Lung (tissue), 12 donors: ENCODE results near the gene GAS6. TPM values are rescaled to one million over a fixed set of nuclear protein-coding genes. Genes with fewer than 3 reads are reported as not detected.
A peak's percentile ranks its signal among the peaks of the same experiment; 100 is the strongest.

Source experiments
- ATAC-seq: fragments of 200-7000 bp; cut with Tn5 transposase; one replicate; pipeline ENCODE4 v1.9.1; 2020; ENCODE audit warnings: moderate number of reproducible peaks; ENCODE audit not compliant: insufficient read depth, low FRiP score
- DNase-seq, 3 donors: peaks; one replicate each; pipeline ENCODE4 v3.0.0-alpha.2; 2013 to 2017
- H3K27ac ChIP-seq, 2 donors: one replicate each; pipeline ENCODE4 v1.5.1; 2013; ENCODE audit warnings: mild to moderate bottlenecking in 2 of 2, moderate library complexity in 2 of 2, control low read depth in 1 of 2, inconsistent platforms in 1 of 2, low read depth in 1 of 2, low read length in 1 of 2
- H3K27me3 ChIP-seq, 3 donors: one replicate each; pipeline ENCODE4 v1.5.1; 2013; ENCODE audit warnings: low read length in 2 of 3; ENCODE audit not compliant: control insufficient read depth in 3 of 3, insufficient read depth in 3 of 3
- H3K36me3 ChIP-seq, 4 donors: one replicate each; pipeline ENCODE4 v1.5.1; 2013; ENCODE audit warnings: low read length in 4 of 4, mild to moderate bottlenecking in 1 of 4, moderate library complexity in 1 of 4; ENCODE audit not compliant: control insufficient read depth in 4 of 4, insufficient read depth in 4 of 4
- H3K4me1 ChIP-seq, 5 donors: one replicate each; pipeline ENCODE4 v1.5.1; 2013; ENCODE audit warnings: low read length in 5 of 5, mild to moderate bottlenecking in 2 of 5, moderate library complexity in 1 of 5; ENCODE audit not compliant: control insufficient read depth in 5 of 5, insufficient read depth in 5 of 5
- H3K4me3 ChIP-seq: one replicate; pipeline ENCODE4 v1.5.1; 2013; ENCODE audit warnings: mild to moderate bottlenecking, control low read depth, moderate library complexity
- H3K9ac ChIP-seq, 2 donors: one replicate each; pipeline ENCODE4 v1.5.1; 2013; ENCODE audit warnings: low read length in 2 of 2, control low read depth in 1 of 2; ENCODE audit not compliant: insufficient read depth in 1 of 2
- H3K9me3 ChIP-seq, 4 donors: one replicate each; pipeline ENCODE4 v1.5.1; 2013; ENCODE audit warnings: low read length in 3 of 4, mild to moderate bottlenecking in 1 of 4, moderate library complexity in 1 of 4; ENCODE audit not compliant: control insufficient read depth in 4 of 4, insufficient read depth in 3 of 4
- WGBS, 2 donors: extraction: QIAGEN DNeasy Blood & Tissue Kit; methylation state at CpG; one replicate each; pipeline ENCODE4 v1.1.7; 2013; 5-methylcytosine and 5-hydroxymethylcytosine counted together
- polyA plus RNA-seq, 2 donors: library from polyadenylated mRNA; stranded (reverse); fragments of 200-250 nt; gene quantifications; one replicate each; pipeline ENCODE4 v1.2.1, GENCODE V29; 2013
- total RNA-seq, 2 donors: library from RNA; depleted of rRNA in 1 of 2; stranded (reverse); fragments of >200 nt in 1 of 2; gene quantifications; one replicate each; pipeline ENCODE4 v1.2.1, GENCODE V29; 2014 to 2021
- TF ChIP-seq, protein P1 (sequence below): IDR thresholded peaks from 2 replicates; pipeline ENCODE4 v1.5.1; 2012; ENCODE audit warnings: mild to moderate bottlenecking; ENCODE audit errors: control extremely low read depth, extremely low read depth
- donor health status: control.
- donor health status: control.
- donor health status: Bipolar disorder and iron deficiency.
- donor health status: healthy.
- donor health status: DM: yes; HTN: yes; CAD: no.

Gene GAS6
- total and polyA plus RNA-seq, 4 donors: 61.8 to 107 (median 76.1) TPM

DNA sequence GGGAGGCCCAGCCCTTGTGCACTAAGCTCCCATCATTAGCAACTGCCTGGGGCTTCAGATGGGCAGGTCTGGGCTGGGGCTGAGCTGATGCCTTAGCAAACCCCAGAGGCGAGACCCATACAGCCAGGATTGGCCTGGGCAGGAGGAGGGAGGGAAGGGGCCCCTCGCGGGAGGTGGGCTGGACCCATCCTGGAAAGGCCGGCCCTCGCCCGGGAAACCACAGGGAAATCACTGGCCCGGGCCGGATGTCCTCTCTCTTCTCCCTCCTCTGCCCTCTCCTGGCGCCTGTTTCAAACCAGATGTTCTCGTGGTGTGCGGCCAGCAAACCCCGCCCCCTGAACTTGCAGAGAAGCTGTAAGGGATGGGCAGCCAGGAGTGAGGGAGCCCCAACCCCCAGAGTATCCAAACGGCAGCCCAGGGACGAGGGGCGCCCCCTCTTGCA, 61.8 kb downstream of the GAS6 start:
- peaks cover 0 to 3% (median 0%) of the 10 kb centered on the region in 4 donors for H3K36me3 ChIP-seq
- H3K4me3 ChIP-seq: no peak overlapping the region
- H3K9ac ChIP-seq: no peak overlapping the region
- peak; percentile 92 to 94 (median 93) for DNase-seq
- no peaks in the 10 kb centered on the region for H3K9me3 ChIP-seq
- H3K27me3 ChIP-seq: no peaks in the 10 kb centered on the region
- TF ChIP-seq, protein P1, sequence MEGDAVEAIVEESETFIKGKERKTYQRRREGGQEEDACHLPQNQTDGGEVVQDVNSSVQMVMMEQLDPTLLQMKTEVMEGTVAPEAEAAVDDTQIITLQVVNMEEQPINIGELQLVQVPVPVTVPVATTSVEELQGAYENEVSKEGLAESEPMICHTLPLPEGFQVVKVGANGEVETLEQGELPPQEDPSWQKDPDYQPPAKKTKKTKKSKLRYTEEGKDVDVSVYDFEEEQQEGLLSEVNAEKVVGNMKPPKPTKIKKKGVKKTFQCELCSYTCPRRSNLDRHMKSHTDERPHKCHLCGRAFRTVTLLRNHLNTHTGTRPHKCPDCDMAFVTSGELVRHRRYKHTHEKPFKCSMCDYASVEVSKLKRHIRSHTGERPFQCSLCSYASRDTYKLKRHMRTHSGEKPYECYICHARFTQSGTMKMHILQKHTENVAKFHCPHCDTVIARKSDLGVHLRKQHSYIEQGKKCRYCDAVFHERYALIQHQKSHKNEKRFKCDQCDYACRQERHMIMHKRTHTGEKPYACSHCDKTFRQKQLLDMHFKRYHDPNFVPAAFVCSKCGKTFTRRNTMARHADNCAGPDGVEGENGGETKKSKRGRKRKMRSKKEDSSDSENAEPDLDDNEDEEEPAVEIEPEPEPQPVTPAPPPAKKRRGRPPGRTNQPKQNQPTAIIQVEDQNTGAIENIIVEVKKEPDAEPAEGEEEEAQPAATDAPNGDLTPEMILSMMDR: no peak
- H3K27ac ChIP-seq: no peak overlapping the region
- 12 to 15% methylated on average over 15 of the region's 15 CpGs for WGBS, 2 donors
- no peak for ATAC-seq
- H3K4me1 ChIP-seq: peaks cover 0 to 5% (median 4%) of the 10 kb centered on the region in 5 donors

DNA sequence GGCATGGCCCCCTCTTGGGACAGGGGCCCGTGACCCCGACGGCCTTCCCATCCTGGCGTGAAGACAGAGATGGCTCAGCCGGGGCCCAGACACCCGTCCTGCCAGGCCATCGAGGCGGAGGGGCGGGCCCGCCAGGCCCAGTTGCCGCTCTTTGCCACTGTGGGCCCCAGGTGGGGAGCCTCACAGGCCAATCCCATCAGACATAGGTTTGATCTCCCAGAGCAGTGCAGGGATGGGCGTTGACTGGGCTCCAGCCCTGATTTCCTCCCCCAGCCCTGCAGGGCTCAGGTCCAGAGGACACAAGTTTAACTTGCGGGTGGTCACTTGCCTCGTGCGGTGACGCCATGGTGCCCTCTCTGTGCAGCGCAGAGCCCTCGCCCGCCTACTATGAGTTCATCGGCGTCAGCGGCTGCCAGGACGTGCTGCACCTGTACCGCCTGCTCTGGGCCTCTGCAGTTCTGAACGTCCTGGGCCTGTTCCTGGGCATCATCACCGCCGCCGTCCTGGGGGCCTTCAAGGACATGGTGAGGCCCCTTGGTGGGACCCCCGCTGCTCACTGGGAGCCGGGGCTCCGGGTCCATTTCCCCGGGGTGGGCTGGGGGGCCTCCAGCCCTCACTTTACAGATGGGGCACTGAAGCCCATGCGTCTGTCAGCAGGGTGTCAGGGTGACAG, 62.5 kb downstream of the GAS6 start:
- Histone ChIP-seq H3K27ac (no peak overlapping the region), H3K4me3 (no peak overlapping the region), H3K36me3 (peaks cover 0 to 3% (median 0%) of the 10 kb centered on the region in 4 donors), H3K27me3 (no peaks in the 10 kb centered on the region), H3K9ac (no peak overlapping the region), H3K4me1 (peaks cover 0 to 5% (median 4%) of the 10 kb centered on the region in 5 donors), H3K9me3 (no peaks in the 10 kb centered on the region)
- WGBS, 2 donors: 89 to 93% methylated on average over 30 to 33 of the region's 33 CpGs
- DNase-seq (no peak), ATAC-seq (no peak)
- TF ChIP-seq, protein P1: no peak

DNA sequence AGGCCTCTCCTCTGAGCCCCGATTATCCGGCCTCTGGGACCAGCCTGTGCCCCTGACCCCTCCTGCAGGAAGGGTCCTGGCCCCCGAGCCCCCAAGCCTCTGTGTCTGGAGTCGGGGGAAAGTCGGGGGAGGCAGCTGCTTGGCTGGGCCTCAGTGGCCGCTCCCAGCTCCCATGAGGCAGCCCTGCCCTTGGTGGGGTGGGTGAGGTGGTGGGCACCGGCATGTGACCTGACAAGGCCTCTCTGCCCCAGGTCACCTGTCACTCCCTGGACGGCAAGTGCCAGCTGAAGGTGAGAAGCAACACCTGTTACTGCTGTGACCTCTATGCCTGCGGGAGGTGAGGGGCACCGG, 63.3 kb downstream of the GAS6 start:
- H3K4me3 ChIP-seq: no peak overlapping the region
- ATAC-seq (no peak), DNase-seq (no peak)
- no peaks in the 10 kb centered on the region for H3K27me3 ChIP-seq
- H3K4me1 ChIP-seq: peaks cover 0 to 5% (median 4%) of the 10 kb centered on the region in 5 donors
- H3K36me3 ChIP-seq: peaks cover 0 to 3% (median 0%) of the 10 kb centered on the region in 4 donors
- 84 to 89% methylated on average over 10 of the region's 10 CpGs for WGBS, 2 donors
- H3K27ac ChIP-seq: no peak overlapping the region
- TF ChIP-seq, protein P1: no peak
- no peaks in the 10 kb centered on the region for H3K9me3 ChIP-seq
- no peak overlapping the region for H3K9ac ChIP-seq
